Mononuclear cell (primary cell): ENCODE data around the gene CCL5. TPM values are rescaled to one million over a fixed set of nuclear protein-coding genes. Genes with fewer than 3 reads are reported as not detected.

Experiments
- H3K27me3 ChIP-seq: 2 replicates; pipeline ENCODE4 v1.6.0; 2011; ENCODE audit warnings: low read length, control low read depth; ENCODE audit not compliant: insufficient read depth
- H3K4me1 ChIP-seq: 2 replicates; pipeline ENCODE4 v1.5.1; 2011; ENCODE audit warnings: mild to moderate bottlenecking, low read length, control low read depth; ENCODE audit not compliant: insufficient read depth
- H3K4me3 ChIP-seq: 2 replicates; pipeline ENCODE4 v1.5.1; 2011; ENCODE audit warnings: mild to moderate bottlenecking, low read length, moderate library complexity
- H3K9me3 ChIP-seq: 2 replicates; pipeline ENCODE4 v1.5.1; 2011; ENCODE audit warnings: low read depth, mild to moderate bottlenecking, control low read depth, low read length
- total RNA-seq: library from RNA; depleted of rRNA; stranded (reverse); fragments of >200 nt; gene quantifications from one replicate; pipeline ENCODE4 v1.2.3, GENCODE V29; 2012

CCL5 gene
- total RNA-seq, 1 donor: 139 TPM

DNA sequence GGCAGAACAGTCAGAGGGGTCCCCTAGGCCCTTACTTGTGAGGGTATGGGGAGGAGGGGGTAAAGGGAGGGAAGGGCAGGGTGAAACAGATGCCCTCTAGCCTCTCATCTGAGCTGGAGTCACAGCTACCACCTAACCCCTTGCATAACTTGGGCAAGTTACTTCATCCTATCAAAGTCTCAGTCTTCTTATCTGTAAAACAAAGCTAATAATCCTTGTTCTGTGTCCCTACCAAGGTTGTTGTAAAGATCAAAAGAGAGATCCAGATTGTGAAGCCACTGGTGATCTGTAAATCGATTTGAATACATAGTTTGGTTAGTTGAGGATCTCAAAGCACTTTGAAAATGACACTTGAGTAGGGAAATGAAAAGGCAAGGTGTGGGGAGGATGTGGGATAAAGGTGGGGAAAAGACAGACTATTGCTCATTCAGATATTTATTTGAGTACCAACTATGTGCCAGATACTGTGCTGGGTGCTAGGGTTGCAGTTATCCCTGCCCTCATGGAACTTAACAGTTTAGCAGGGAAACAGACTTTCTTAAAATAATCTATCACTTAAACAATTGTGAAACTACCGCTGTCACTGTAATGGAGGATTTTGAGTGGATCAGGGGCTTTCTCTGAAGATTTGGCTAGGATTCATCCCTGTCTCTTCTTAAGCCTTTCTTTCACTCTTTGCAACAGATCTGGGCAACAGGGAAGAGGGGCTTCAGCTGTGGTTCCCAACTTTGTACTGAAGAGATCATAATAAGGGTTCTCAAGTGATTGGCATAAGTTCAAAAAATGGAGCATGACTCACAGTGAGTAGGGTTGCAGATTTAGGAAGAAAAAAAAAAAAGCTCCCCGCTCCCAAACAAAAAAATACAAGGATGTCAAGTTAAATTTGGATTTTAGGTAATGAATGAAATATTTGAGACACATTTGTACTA is 14.5 kb downstream of the CCL5 start:
- Histone ChIP-seq H3K9me3 (no peaks in the 10 kb centered on the region), H3K4me3 (no peak overlapping the region), H3K4me1 (no peaks in the 10 kb centered on the region), H3K27me3 (no peaks in the 10 kb centered on the region)

DNA sequence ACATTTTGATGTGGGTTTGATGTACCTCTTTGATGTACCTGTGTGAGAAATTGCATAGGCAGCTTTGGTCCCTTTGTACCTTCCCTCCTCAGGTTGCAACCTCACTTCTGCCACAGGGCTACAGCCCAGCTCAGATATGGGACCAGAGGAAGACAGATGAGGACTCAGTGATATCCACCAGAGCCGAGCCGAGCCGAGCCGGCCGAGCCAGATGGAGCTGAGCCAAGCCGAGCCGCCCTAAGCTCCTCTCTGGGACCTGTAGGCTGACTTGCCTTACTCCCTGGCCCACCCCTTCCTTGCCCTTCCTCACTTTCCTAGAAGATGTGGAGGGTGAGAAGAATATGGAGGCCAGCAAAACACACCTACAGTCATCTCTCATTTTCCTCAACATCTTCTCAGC is 15.3 kb downstream of the CCL5 start:
- Histone ChIP-seq H3K4me3 (no peak overlapping the region), H3K4me1 (no peaks in the 10 kb centered on the region), H3K9me3 (no peaks in the 10 kb centered on the region), H3K27me3 (no peaks in the 10 kb centered on the region)

DNA sequence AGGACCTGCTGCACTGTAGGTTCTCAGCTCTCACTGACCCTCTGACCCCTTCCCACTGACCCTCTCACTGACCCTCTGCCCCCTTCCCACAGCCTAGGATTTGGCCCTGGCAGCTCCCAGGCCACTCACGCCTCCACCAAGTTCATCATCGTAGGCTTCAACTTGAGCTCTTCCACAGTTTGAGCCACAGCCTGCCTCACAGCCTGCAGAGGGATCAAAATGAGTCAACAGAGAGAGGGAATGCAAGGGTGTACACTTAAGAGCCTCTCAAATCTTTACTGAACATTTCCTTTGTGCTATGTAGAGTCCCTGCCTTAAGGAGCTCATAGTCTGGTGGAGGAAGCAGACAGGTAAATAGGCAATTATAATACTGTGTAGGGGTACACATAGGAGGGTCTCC is 23.6 kb downstream of the CCL5 start:
- Histone ChIP-seq H3K9me3 (no peaks in the 10 kb centered on the region), H3K4me1 (no peaks in the 10 kb centered on the region), H3K4me3 (no peak overlapping the region), H3K27me3 (no peaks in the 10 kb centered on the region)

DNA sequence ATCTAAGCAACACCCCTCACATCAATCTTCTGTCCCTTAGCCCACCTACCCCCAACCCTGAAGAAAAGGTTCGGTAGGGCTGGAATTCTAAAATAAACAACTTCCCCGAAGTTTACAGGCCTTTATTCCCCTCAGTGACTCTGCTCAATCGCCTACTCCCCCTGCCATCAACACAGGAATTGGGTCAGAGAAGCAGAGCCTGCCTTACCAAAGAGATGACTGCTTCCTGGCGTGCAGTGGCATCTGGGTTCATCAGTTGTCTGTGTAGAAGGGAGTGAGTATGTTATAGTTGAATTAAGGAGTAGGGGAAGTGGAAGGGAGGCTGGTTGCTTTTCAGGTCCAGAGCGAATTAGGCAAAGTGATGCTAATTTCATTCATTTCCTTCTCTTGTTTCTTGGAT is 24.2 kb downstream of the CCL5 start:
- Histone ChIP-seq H3K9me3 (no peaks in the 10 kb centered on the region), H3K27me3 (no peaks in the 10 kb centered on the region)

DNA sequence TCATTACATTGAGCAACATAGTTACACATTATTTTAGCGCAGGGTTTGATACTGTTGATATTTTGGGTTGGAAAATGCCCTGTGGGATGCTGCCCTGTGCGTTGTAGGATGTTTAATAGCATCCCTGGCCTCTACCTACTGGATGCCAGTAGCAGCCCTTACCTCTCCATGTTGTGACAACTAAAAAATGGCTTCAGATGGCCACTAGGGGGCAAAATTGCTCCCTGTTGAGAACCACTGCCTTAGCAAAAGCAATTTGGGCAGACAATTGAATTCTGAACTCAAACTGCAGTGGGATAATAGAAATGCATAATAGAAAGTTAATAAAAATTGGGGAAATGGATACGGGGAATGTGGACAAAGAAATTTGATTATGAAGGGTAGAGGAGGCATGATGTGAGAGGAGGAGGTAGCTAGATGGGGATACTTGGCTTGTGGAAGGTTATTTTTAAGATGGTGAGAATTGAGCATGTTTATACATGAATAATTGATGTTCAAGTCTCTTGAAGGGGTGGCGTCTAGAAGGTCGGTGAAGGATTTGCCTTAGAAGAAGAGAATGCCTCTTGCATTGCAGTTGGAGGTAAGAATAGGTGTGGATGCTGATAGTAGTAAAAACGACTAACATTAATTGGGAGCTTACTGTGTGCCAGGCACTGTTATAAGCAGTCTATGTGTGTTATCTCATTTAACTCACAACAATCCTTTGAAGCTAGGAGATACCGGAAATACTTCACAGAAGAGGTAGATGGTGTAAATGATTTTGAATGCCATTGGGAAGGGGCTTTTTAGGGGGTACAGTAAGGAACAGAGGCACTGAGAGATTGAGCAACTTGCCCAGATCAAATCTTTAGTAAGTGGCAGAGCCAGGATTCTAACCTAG is 30.5 kb downstream of the CCL5 start:
- peaks cover 7% of the 10 kb centered on the region for H3K4me1 ChIP-seq
- no peaks in the 10 kb centered on the region for H3K9me3 ChIP-seq
- no peaks in the 10 kb centered on the region for H3K27me3 ChIP-seq
- H3K4me3 ChIP-seq: no peak overlapping the region

More for the DNA sequence above, 24.2 kb downstream of the CCL5 start:
- Histone ChIP-seq H3K4me1 (no peaks in the 10 kb centered on the region), H3K4me3 (no peak overlapping the region)

DNA sequence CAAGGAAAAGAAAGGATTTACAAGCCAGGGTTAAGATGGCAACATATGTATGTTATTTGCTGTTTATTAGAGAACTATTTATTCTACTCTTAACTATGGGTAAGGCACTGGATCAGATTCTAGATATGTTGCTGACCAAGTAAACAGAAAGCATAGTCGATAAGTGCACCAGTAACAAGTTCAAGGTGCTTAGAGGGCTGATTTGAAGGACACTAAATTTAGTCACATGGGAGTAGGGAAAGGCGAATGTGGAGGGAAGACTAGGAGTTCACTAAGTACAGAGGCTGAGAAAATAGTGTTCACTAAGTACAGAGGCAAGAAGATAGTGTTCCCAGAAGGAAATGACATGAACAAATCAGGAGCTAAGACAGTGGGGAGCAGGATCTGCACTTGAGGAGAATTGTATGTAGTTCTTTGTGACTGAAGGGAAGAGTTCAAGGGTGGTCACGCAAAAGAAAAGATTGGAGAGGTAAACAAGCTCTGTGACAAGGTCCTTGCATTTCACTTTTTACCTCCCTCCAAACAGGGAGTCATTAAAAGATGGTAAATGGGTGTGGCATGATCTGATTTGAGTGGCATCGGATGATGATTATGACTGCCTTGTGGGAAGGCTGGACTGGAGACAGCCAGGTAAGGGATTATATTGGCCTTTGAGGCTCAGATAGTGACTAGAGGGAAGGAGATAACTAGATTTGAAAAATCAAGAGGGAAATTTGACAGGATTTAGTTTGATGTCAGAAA is 32.4 kb downstream of the CCL5 start:
- peaks cover 7% of the 10 kb centered on the region for H3K4me1 ChIP-seq
- H3K4me3 ChIP-seq: no peak overlapping the region
- no peaks in the 10 kb centered on the region for H3K27me3 ChIP-seq
- no peaks in the 10 kb centered on the region for H3K9me3 ChIP-seq

DNA sequence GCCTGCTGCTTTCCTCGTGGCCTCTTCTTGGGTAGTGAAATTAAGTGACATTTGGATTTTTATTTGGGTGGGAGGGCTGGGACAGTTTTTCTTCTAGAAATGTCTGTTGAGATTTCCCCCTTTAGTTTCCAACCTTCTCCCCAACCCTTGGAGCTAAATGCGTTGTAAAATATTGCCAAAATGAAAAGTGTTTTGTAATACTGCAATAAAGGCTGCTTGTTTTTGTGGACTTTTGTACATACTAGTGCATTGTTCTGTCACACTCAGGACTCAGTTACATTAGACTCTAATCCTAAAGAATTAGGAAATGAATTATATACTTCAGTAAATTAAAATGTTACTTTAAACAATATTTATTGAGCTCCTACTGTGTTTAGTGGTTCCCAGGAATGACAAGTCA is 33.2 kb downstream of the CCL5 start:
- Histone ChIP-seq H3K27me3 (no peaks in the 10 kb centered on the region), H3K4me1 (peaks cover 7% of the 10 kb centered on the region), H3K9me3 (no peaks in the 10 kb centered on the region), H3K4me3 (no peak overlapping the region)

DNA sequence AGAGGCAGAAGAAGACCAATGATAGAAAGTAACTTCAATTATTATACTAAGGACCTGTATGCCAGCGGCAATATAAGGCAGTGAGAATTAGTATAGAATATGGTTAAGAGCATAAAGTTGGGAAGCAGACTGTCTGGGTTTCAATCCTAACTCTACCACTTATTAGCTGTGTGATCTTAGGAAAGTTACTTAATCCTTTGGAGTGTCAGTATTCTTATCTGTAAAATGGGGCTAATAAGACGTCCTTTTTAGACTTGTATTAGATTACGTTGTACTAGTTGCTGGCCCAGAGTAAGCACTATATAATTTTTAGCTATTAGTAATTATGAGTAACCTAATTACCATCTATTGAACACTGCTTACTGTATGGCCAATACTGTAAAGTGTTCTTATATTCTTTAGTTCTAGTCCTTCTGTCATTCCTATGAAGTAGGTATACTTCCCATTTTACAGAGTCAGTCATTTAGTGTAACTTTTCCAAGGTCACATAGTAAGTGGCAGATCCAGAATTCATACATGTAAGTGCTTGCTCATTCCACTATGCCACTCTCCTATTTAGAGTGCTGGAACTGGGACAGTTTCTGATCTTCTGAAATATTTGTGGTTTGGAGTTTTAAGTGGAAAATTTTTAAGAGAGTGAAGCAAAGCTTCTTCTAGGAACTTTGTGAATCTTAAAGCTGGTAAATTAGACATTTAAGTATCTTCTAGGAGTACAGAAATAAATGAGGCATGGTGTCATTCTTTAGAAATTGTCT is 33.9 kb downstream of the CCL5 start:
- H3K9me3 ChIP-seq: no peaks in the 10 kb centered on the region
- no peak overlapping the region for H3K4me3 ChIP-seq
- peaks cover 7% of the 10 kb centered on the region for H3K4me1 ChIP-seq
- no peaks in the 10 kb centered on the region for H3K27me3 ChIP-seq

DNA sequence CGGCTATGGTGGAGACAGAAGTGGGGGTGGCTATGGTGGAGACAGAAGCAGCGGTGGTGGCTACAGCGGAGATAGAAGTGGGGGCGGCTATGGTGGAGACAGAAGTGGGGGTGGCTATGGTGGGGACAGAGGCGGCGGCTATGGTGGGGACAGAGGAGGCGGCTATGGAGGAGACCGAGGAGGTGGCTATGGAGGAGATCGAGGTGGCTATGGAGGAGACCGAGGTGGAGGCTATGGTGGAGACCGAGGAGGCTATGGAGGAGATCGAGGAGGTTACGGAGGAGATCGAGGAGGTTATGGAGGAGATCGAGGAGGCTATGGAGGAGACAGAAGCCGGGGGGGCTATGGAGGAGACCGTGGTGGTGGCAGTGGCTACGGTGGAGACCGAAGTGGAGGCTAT is 35.6 kb downstream of the CCL5 start:
- Histone ChIP-seq H3K27me3 (no peaks in the 10 kb centered on the region), H3K4me3 (no peak overlapping the region), H3K4me1 (no peaks in the 10 kb centered on the region), H3K9me3 (no peaks in the 10 kb centered on the region)

DNA sequence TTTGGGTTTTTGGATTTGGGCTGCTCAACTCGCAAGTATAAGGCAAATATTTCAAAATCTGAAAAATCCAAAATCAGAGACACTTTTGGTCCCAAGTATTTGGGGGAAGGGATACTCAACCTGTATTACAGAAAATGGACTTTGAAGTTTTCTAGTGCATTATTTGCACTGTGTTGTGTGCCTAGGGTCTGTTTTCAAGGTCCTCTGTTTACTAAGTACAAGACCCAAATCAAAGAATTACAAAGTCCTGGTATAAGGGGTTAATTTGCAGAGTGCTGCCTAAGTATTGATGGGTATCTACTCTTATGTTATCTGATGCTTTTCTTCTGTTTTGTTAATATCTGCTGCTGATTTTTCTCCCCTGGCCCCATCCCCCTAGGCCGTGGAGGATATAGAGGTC is 36.5 kb downstream of the CCL5 start:
- Histone ChIP-seq H3K27me3 (no peaks in the 10 kb centered on the region), H3K4me1 (no peaks in the 10 kb centered on the region), H3K4me3 (no peak overlapping the region)

DNA sequence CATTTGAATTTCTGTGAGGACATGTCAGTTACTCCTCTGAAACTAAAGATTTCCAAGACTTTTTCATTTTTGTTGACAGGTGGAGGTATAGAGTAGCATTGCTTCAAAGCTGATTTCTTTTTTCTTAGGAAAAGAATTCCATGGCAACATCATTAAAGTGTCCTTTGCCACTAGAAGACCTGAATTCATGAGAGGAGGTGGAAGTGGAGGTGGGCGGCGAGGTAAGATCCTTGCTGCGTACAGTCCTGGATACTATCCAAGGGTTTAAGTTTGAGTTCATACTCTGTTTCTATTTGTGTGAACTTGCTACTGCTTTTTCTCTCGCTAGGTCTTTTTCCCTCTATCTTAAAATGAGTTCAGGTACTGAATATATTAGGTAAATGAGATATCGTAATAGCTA is 37.9 kb downstream of the CCL5 start:
- Histone ChIP-seq H3K27me3 (no peaks in the 10 kb centered on the region), H3K9me3 (no peaks in the 10 kb centered on the region), H3K4me3 (no peak overlapping the region), H3K4me1 (no peaks in the 10 kb centered on the region)

More for the DNA sequence above, 36.5 kb downstream of the CCL5 start:
- H3K9me3 ChIP-seq: no peaks in the 10 kb centered on the region

DNA sequence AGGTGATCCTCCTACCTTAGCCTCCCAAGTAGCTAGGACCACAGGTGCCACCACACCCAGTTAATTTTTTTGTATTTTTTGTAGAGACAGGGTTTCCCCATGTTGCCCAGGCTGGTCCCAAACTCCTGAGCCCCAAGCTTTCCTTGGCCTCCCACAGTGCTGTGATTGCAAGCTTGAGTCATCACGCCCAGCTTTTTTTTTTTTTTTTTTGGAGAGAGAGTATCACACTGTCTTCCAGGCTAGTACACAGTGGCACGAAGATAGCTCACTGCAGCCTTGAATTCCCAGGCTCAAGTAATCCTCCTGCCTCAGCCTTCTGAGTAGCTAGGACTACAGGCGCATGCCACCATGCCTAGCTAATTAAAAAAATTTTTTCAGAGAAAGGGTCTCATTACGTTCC is 38.7 kb downstream of the CCL5 start:
- Histone ChIP-seq H3K9me3 (no peaks in the 10 kb centered on the region), H3K4me3 (no peak overlapping the region), H3K27me3 (no peaks in the 10 kb centered on the region)

DNA sequence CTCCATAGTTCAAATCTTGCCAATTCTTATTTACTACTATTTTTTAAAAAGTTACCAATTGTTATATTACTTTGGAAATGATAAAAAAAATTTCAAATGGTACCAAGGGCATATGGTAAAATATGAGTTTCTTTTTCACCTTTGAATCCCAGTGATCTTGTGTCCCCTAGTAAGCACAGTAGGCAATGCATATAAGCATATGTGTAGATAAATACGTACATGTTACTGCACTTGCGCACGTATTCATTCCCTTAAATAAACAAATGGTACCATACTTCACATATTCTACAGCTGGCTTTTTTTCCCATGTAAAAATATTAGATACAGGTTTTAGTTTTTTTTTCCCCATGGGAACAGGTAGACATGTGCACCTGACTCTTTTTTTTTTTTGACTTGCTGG is 39.1 kb downstream of the CCL5 start:
- no peaks in the 10 kb centered on the region for H3K9me3 ChIP-seq
- H3K27me3 ChIP-seq: no peaks in the 10 kb centered on the region
- H3K4me3 ChIP-seq: no peak overlapping the region
- no peaks in the 10 kb centered on the region for H3K4me1 ChIP-seq

More for the DNA sequence above, 38.7 kb downstream of the CCL5 start:
- H3K4me1 ChIP-seq: no peaks in the 10 kb centered on the region

DNA sequence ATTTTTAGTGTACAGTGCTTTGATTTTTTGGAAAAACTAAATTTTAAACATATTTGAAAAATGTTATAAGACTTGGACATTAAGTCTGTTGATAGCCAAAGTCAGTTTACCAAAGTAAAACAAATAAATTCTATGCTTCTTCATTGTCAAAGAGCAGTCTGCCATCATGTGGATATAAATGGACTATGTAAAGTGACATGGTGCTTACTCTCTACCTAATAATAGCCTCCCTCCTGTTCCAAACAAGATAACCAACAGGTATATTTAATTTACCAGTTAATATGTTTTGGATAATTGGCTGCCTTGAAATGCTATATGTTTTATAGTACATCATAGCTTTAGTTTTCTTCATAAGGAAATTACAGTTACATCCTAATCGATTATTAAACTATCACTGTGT is 55.0 kb downstream of the CCL5 start:
- H3K9me3 ChIP-seq: no peaks in the 10 kb centered on the region
- H3K4me3 ChIP-seq: no peak overlapping the region
- H3K27me3 ChIP-seq: no peaks in the 10 kb centered on the region
- no peaks in the 10 kb centered on the region for H3K4me1 ChIP-seq
